ENCODE data around the gene PPP1R3E. TPM values are rescaled to one million over a fixed set of nuclear protein-coding genes. Genes with fewer than 3 reads are reported as not detected.
"Not testable (repeated sequence)": the region's sequence is repeated elsewhere in the genome, so short reads cannot be mapped to it uniquely, and the experiment has no call there.

The PPP1R3E gene, protein sequence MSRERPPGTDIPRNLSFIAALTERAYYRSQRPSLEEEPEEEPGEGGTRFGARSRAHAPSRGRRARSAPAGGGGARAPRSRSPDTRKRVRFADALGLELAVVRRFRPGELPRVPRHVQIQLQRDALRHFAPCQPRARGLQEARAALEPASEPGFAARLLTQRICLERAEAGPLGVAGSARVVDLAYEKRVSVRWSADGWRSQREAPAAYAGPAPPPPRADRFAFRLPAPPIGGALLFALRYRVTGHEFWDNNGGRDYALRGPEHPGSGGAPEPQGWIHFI
- polyA plus RNA-seq (ENCODE audit: insufficient read depth in 1 of 5, insufficient read length in 5 of 5, low replicate concordance in 1 of 5): 10 to 100 TPM; 18.4 to 24.7 (median 22.0) TPM
- long read RNA-seq, donor 1, partial matches to known transcripts: 0 of 1 reads
- long read RNA-seq, donor 1, other reads (novel, unspliced or antisense): 0 of 1 reads
- long read RNA-seq, donor 2, partial matches to known transcripts: 46 of 46 reads
- long read RNA-seq, donor 2, other reads (novel, unspliced or antisense): 0 of 46 reads
- long read RNA-seq, donor 3: 0 reads
- long read RNA-seq, donor 4: 0 reads
- long read RNA-seq, donor 5: 0 reads
- long read RNA-seq, donor 6, partial matches to known transcripts: 0 of 1 reads
- long read RNA-seq, donor 6, other reads (novel, unspliced or antisense): 0 of 1 reads
- long read RNA-seq, donor 7: 0 reads
- long read RNA-seq, donor 8, partial matches to known transcripts: 125 of 239 reads
- long read RNA-seq, donor 8, other reads (novel, unspliced or antisense): 114 of 239 reads

DNA sequence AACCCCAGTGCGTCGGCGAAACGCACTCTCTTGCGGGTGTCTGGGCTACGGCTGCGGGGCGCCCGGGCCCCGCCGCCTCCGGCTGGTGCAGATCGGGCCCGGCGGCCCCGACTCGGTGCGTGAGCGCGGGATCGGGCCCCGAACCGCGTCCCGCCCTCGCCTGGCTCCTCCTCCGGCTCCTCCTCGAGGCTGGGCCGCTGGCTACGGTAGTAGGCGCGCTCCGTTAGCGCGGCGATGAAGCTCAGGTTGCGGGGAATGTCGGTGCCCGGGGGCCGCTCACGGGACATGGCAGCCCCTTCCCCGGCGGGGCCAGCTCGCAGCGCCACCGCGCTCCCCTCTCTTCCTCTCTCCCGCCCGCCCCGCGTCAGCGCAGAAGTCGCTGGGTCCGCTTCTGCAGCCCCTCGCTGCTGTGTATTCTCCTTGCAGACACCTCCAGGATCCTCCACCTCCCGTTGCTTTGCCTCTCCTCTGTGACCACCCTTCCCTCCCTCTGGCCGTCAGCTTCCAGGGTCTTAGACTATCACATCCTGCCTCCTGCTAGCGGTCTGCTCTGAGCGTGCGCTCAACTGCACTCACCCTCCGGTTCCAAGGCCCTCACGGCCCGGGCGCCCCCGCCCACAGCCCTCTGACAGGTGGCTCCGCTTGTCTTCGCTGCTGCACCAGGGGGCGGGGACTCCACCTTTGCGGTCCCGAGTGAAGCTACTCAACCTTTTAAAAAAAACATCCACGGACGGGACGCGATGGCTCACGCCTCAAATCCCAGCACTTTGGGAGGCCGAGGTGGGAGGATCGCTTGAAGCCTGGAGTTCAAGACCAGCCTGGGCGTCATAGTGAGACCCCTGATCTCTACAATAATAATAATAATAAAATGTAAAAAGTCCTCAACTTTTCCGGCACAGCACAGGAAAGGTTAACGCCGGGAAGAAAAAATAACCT lies at the start of gene PPP1R3E:
Gene PPP1R3E (minus strand): TSS at position 570 of the 936 bp plus-strand sequence. CDS start 283 bp downstream, at position 287.
- DNase-seq: peak; percentile 45 to 47

DNA sequence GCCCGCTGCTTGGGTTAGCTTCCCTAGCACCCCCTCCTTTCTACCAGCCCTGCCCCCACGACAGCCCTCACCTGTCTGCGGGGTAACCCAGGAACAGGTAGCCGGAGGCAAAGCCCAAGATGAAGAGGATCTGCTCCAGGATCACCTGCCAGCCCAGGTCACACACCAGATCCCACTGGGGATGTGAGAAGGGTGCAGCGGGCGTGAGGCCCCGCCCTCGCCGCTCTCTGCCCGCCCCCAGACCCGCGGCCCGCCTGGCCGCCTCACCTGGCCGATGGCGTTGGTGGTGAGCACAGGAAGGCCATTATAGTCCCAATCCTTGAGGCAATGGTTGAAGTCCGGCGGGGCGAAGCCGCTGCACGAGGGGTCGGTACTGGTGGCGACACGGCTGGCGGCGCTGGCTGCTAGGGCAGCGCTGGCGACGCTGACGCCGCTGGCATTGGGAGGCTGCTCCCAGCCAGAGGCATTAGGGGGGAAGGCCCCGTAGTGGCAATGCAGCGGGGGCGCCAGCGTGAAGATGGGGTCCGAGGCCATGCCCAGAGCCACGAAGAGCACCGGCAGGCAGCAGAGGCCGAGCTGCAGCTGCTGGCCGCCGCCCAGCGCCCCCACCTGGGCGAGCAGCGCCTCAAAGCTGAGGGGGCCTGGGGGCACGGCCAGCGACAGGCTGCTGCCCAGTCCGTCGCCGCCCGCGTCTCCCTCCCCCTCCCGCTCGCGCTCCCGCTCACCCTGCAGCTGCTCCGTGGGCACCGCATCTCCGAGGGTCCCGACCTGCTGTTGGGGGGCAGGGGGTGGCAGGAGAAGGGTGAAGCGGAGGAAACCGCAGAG lies 49.2 kb upstream of the PPP1R3E start:
- DNase-seq: peak in 1 of 2 donors; percentile 17

DNA sequence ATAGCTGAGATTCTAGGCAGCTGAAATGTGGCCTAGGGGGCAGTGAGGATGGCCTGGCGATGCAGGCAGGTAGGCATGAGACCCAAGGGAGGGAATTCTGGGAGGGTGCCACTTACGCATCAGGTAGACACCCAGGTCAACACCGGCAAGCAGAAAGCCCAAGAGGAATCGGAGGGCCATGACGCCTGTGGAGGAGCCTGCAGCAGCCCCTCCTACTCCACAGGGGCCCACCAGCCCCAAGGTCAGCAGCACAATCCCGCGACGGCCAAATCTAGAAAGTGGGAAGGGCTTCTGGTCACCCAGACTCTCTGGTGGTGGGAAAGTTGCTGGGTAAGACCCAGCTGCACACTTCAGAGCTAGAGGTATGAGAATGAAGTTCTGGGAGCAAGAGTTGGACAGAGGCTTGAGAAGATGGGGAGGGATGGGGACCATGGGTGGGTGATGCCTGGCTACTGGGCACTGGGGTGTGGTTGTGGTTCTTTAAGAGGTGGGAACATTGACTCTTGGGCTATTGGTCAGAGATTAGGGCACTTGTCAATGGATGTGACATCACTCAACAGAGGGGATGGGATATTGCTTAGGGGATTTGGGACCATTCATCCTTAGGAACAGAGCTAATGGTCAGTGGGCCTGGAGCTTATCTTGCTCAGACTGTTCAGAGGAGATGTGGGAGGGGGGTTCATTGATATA lies 46.6 kb upstream of the PPP1R3E start:
- DNase-seq: no peak

DNA sequence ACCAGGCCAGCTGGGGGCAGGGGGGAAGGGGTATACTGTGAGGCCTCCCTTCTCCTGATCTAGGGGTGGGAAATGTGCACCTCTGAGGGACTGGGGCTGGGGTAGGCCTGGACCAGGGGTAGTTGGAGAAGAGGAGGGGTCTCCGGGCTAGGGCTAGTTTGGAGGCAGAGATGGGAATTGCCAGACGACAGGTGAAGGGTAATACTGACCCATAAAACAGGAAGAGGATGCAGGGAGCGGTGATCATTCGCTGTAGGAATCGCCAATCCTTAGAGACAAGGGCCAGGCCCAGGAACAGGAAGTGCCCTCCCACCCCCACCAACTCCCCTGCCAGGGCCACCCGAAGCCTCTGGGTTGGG lies 45.6 kb upstream of the PPP1R3E start:
- DNase-seq: no peak

DNA sequence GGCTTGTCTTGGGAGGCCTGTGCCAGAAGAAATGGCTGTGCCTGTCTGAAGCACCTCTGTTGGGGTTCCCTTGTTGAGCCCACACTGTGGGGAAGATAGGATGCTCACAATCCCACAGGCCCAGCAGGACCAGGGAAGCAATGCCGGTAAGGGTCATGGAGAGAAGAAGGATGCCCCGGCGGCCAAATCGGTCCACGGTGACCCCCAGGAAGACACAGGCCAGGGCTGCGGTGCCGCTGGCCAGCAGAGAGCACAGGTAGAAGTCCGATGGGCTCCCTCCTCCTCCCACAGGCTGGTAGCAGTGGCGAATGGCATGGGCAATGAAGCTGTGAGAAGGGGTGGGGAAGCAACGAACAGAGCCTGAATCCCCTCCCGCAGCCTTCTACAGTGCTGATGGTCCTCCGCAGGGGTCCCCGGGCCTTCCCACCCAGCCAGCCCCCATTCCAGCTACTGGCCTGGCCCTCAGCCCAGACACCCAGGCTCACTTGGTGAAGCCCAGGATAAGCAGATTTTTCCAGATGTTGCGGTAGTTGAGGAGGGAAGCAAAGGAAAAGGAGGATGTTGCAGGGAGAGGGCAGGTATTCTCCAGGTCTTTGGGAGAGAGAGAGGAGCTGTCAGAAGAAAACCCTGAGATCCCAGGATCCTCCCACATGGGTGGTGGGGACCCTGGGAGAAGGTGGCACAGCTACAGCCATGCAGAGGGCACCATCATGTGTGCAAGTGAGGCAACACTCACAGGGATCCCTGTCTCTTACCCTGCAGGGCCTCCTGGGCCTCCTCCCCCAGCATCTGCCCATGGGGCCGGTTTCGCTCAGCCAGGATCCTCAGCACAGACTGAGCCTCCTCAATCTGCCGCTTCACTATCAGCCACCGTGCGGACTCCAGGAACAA lies 45.0 kb upstream of the PPP1R3E start:
- no peak for DNase-seq

DNA sequence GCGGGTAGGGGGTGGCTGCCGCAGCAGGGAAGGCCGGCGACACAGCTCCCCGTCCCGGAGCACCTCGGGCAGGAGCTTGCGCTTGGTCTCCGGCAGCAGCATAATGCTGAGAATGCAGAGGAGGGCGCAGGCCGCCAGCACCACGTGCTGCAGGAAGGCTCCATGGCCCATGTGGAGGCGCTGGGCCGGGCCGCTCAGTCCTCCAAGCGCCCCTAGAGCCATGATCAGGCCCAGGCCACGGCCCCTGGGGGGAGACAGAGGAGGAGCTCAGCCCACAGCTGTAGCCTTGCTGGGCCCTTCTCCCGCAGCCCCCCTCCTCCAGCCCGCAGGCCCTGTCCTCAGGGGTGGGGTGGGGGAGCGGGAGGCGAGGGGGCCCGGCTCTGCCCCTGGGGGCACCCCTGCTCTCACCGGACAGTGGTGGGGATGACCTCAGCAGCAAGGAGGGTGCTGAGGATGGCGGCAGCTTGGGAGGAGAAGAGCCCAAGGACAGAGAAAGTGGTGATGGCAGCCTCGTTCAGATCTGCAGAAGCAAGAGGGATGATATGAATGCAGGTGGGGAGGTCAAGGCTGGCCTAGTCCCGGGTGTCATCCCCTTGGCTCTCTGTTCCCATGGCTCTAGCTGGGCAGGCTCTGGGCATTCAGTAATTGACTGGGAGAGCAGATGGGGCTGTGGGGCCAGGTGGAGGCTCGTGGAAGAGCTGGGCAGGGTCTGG lies 44.2 kb upstream of the PPP1R3E start:
- no peak for DNase-seq

DNA sequence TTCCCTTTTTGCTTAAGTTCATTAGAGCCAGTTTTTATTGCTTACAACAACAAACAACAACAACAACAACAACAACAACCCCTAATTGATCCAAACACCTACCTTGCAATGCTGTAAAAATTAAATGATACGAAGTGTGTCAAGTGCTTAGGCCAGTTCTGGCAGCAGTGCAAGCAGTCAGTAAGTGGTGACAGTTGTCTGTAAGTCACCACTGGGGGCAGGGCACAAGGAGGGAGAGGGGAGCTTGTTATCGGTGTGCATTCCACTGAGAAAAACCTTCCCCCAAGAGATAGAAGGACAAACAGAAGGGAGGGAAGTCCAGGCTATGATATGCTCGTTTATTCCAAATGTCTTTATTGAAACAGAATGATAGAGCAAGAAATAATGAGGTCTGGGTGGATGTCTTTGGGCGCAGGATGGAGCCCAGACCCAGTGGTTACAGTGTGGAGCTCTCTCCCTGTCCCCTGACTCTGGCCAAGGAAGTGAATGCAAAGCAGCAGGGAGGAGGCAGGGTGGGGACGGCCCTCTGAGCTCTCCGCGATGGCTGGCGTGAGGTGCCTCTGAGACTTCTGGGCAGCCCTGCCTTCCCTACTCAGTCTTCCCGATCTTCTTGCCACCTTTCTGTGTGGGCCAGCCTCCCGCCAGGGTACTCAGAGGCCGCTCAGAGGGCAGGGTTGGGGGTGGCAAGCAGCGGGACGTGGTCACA lies 43.5 kb upstream of the PPP1R3E start:
- DNase-seq: no peak

DNA sequence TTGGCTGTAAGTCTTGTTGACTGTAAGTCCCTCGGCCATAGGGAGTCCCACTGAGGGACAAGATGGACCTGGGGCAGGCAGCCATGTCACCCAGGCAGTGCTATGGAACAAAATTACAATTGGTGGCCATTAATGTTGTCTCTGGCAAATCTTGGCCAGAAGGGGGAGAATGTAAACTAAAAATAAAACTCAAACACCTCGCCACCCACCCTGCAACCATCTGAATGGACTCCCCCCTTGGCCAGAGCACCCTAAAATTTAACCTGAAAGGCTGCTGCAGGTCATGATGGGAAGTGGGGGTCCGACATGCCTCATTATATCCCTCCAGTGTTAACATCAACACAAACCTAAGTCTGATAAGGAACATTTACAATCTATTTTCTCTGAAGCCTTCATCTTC lies 41.8 kb upstream of the PPP1R3E start:
- no peak for DNase-seq

DNA sequence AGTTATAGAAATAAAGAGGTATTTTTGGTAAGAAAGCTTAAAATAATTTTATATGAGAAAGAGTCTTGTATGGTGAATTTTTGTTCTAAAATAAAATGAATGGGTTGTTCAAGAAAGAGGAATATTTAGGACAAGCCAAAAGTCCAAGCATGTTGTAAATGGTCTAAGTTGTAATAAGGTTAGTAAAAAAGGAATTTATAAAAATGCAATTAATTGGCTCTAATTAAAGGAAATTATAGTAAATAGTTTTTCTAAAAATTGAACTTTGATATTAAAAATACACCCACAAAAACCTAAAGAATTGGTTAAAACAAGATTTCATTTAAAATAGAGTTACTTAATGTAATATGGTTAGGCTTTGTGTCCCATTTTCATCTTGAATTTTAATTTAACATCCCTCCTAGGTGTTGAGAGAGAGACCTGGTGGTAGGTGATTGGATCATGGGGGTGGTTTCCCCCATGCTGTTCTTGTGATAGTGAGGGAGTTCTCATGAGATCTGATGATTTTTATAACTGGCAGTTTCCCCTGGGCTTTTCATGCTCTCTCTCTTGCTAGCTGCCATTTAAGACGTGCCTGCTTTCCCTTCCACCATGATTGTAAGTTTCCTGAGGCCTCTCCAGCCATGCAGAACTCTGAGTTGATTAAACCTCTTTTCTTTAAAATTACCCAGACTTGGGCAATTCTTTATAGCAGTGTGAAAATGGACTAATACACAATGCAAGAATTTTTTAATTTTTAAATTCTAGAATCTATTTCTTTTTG lies 37.0 kb upstream of the PPP1R3E start:
- DNase-seq: no peak

DNA sequence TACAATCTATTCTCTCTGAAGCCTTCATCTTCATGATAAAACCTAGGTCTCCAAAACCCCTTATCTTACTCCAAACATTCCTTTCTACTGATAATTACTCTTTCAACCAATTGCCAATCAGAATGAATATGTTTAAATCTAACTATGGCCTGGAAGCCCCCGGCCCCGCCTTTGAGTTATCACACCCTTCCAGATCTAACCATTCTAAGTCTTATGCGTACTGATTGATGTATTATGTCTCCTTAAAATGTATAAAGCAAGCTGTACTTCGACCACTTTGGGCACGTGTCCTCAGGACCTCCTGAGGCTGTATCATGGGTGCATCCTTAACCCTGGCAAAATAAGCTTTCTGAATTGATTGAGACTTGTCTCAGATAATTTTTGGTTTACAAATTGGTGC lies 33.0 kb upstream of the PPP1R3E start:
- no peak for DNase-seq

DNA sequence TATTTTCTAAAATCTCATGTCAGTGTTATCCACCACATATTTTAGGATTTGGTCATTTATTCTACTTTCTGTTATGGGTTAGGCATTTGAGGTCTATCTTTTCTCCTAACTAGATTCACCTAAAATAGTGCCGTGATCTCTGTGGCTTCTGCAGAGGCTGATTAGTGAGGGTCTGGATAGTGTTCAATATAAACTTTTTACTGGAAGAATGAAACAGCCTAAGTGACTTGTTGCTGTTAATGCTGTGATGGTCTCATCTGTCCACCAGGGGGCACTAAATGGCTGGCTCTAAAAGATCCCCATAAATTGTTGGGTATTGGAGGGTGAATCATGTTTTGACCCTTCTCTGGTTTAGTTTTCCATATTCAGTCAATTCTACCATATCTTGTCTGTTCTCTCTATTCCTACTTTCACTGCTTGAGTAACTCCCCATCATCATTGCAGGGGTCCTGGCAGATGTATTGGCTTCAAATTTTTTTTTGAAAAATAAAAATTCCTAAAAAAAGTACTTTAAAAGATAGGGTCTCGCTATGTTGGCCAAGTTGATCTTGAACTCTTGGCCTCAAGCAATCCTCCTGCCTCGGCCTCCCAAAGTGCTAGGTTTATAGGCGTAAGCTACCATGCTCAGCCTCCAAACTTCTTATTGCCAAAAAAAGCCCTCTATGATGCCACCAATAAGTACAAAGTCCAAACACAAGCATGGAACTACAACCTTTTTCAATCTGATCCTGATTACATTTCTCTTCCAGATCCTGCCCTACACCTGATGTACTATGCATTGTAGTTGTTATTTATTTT lies 25.5 kb upstream of the PPP1R3E start:
- peak; percentile 51 to 74 for DNase-seq

DNA sequence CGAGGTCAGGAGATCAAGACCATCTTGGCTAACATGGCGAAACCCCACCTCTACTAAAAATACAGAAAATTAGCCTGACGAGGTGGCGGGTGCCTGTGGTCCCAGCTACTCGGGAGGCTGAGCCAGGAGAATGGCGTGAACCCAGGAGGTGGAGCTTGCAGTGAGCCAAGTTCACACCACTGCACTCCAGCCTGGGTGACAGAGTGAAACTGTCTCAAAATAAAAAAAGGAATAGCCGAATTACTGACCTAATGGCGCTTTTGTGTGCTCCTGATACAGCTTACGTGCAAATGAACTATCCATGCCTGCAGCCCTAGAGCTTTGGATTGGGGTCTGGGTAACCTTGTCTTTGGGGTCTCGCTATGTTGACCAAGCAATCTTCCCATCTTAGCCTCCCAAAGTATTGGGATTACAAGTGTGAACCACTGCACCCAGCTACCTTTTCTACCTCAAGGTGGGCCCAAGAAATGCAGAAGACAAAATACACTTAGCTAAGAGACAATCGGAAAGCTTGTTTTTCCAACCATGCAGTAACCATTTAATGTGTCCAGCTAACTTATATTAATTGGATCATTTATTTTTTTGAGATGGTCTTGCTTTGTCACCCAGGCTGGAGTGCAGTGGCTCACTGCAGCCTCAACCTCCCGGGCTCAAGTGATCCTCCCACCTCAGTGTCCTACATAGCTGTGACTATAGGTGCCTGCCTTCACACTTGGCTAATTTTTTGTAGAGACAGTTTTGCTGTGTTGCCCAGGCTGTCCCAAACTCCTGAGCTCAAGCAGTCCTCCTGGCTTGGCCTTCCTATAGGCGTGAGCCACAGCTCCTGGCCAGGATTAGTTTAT lies 24.1 kb upstream of the PPP1R3E start:
- no peak for DNase-seq

DNA sequence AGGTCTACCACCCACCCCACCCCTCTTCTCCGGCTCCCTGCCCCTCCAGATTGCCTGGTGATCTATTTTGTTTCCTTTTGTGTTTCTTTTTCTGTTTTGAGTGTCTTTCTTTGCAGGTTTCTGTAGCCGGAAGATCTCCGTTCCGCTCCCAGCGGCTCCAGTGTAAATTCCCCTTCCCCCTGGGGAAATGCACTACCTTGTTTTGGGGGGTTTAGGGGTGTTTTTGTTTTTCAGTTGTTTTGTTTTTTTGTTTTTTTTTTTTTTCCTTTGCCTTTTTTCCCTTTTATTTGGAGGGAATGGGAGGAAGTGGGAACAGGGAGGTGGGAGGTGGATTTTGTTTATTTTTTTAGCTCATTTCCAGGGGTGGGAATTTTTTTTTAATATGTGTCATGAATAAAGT lies 23.1 kb upstream of the PPP1R3E start:
- not testable (repeated sequence) for DNase-seq

DNA sequence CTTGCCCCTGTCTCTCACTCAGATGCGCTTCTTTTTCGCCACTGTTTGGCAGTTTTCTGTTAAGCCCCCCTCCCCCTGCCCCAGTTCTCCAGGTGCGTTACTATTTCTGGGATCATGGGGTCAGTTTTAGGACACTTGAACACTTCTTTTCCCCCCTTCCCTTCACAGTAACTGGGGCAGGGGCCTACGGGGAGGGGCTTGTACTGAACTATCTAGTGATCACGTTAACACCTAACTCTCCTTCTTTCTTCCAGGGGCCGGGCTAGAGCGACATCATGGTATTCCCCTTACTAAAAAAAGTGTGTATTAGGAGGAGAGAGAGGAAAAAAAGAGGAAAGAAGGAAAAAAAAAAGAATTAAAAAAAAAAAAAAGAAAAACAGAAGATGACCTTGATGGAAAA lies 22.3 kb upstream of the PPP1R3E start:
- DNase-seq: no peak

DNA sequence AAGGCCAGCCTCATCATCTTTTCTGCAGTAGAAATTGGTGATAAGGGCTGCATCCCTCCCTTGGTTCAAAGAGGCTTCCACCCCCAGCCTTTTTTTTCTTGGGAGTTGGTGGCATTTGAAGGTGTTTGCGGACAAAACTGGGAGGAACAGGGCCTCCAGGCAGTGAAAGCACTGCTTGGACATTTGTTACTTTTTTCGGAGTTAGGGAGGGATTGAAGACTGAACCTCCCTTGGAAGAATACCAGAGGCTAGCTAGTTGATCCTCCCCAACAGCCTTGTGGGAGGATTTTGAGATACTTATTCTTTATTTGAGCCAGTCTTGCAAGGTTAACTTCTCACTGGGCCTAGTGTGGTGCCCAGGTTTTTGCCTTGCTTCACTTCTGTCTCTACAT lies 21.8 kb upstream of the PPP1R3E start:
- no peak for DNase-seq
